Measurements from ENCODE around the gene LHCGR. TPM values are rescaled to one million over a fixed set of nuclear protein-coding genes. Genes with fewer than 3 reads are reported as not detected.

The LHCGR gene
- total and polyA plus RNA-seq, 5 donors from 2014 or later = not detected

Other genes with a start within 250 kb of the LHCGR start
- 3.4 TPM for gene STON1, start 225.6 kb downstream of the LHCGR start, total RNA-seq
- under 1 TPM; 0.07 to 0.57 (median 0.14) TPM for gene STON1, start 225.6 kb downstream of the LHCGR start, polyA plus RNA-seq
- not detected for gene GTF2A1L, start 137.9 kb downstream of the LHCGR start, total RNA-seq
- gene GTF2A1L, start 137.9 kb downstream of the LHCGR start, polyA plus RNA-seq = not detected

All from CD4-positive, CD25-positive, alpha-beta regulatory T cell (primary cell).